Activated naive CD8-positive, alpha-beta T cell treated with anti-CD3 and anti-CD28 coated beads, Interleukin-2, amount 50 U/mL, for 16 hours (primary cell): ENCODE results near the gene UVRAG.

Experiments
- DNase-seq: peaks from one replicate; pipeline ENCODE4 v3.0.0-alpha.2; 2020; ENCODE audit warnings: low read depth, low spot score

Gene UVRAG

GRCh38 chr11:75814677-75815344, at the start of gene UVRAG:
UVRAG (plus strand) TSS chr11:75815210; CDS start chr11:75815408, 198 bp downstream.
- peak; percentile 94 for DNase-seq

DNA sequence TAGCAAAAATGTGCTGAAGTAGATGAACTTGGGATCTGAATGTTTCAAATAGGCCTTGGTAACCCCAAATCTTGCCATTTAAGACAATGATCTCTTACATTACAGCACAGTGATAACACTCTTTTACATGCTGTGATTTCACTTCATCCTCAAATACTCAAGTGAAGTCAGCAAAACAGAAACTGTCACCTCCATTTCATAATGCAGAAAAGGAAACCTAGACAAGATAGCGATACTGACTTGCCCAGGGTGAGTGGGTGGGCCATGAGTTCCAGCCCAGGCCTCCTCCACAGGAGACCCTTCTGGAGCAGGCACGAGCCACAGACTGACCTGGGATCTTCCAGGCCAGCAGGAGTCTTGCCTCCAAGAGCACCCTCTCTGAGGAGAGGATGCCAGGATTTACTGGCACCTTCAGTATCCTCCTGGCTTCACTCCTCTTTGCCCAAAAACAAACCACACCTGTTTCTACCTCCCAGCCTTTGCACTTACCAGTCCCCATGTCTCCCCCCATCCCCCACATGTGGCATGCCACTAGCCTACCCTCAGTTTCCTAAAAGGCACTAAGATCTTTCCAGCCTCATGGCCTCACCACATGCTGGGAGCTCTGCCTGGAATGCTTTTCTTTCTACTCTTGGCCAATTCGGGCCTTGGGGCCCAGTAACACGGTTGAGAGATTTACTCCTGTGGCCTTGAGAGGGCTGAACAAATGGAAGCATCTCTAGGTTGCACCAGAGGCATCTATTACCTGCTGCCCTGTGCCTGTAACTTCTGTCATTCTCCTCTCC, 48.4 kb upstream of the UVRAG start:
- DNase-seq = no peak

- DNase-seq = no peak
These were observed 47.8 kb upstream of the UVRAG start for GRCh38 chr11:75767228-75767572.

DNA sequence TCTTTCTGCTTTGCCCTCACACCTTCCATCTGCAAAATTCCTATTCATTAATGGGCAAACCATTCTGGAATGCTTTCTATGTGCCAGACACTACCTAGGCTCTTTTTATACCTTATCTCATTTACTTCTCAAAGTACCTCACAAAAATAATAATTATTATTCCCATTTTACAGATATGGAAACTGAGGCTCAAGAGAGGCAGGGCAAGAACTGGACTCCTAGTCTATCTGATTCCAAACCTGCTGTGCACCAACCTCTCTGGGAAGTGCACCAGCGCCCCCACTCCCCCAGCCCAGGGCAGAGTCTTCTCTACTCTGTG, 47.3 kb upstream of the UVRAG start:
- no peak for DNase-seq

- DNase-seq = peak; percentile 47
These were observed 46.7 kb upstream of the UVRAG start, which contains the start of gene DGAT2 for GRCh38 chr11:75768112-75768908. DGAT2 (plus strand) TSS chr11:75768778; CDS start chr11:75768992, 214 bp downstream.

GRCh38 chr11:75768909-75769771, 45.9 kb upstream of the UVRAG start:
- no peak for DNase-seq

DNA sequence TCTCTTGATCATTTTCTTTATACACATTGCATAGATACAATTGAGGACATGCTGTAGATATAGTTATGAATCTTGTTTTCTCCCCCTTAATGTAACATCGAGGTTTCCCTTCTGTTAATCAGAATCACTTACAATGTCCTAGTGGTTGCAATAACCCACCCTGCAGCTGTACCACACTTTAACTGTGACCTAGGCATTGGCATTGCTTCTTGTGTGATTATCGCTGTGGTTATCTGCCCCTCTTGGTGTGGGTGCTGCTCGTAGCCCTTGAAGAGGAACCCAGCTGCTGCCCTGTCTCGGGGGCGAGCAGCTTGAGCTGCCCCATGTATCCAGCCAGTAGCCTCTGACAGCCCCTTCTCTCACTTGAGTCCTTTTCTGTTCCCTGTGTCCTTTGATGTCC, 44.9 kb upstream of the UVRAG start:
- DNase-seq = no peak

GRCh38 chr11:75771646-75772410, 43.2 kb upstream of the UVRAG start:
- no peak for DNase-seq

- no peak for DNase-seq
These were observed 41.2 kb upstream of the UVRAG start for GRCh38 chr11:75773595-75774353.

- no peak for DNase-seq
These were observed 40.0 kb upstream of the UVRAG start for GRCh38 chr11:75775056-75775455.

GRCh38 chr11:75776546-75776945, 38.5 kb upstream of the UVRAG start:
- no peak for DNase-seq

- no peak for DNase-seq
These were observed 37.4 kb upstream of the UVRAG start for GRCh38 chr11:75777461-75778110.

DNA sequence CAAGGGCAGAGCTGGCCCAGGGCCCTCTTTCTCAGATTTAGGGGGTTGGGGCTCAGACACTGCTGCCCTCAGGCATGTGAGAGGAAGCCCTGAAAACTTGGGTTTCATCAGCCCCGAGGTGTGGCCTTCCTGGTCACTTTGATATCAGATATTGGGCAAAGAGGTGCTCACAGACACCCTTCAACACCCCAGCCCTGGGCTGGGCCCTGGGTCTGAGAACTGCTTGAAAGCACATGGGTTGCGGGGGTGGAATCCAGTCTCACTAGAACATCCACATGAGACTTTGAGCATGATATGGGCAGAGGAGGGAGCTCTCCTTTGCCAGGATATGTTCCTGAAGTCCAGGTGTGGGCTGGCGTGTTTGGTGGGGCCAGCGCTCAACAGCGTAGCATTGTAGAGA, 36.0 kb upstream of the UVRAG start:
- no peak for DNase-seq

DNA sequence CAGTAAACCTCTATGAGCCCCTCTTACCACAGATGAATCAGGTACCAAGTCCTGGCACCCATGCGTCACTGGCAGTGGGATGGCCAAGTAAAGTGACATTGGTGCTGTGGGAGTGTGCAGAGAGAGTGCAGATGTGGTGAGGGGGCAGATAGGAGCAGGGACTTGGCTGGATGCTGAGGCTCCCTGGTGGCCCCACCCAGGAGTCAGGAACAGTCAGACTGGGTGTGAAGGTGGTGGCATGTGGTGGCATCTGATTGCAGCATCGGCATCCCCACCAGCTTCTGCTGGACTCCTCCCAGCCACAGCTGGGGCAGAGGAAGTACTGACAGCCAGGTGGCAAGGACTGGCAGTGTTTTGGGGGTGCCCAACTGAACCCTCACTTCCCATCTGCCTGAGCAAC, 35.0 kb upstream of the UVRAG start:
- no peak for DNase-seq

GRCh38 chr11:75780888-75781287, 34.1 kb upstream of the UVRAG start:
- DNase-seq = no peak

DNA sequence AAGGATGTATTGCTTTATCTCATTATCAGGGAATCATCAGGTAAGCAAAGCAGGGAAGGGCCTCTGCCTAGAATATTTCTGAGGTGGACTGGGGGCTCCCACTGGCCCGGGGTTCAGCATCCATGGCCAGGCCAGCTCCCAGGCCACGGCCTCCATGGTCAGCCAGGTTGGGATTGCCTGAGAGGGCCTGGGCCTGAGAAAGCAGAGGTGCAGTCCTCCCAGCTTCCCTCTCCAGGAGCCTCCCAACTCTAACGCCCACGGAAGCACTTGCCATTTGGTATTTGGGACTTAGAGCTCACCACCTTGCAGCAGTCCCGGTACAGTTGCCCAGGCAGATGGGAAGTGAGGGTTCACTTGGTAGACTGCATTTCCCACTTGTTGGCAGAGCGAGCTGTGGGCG, 33.7 kb upstream of the UVRAG start:
- no peak for DNase-seq

- DNase-seq = no peak
These were observed 33.2 kb upstream of the UVRAG start for GRCh38 chr11:75781831-75782230.

DNA sequence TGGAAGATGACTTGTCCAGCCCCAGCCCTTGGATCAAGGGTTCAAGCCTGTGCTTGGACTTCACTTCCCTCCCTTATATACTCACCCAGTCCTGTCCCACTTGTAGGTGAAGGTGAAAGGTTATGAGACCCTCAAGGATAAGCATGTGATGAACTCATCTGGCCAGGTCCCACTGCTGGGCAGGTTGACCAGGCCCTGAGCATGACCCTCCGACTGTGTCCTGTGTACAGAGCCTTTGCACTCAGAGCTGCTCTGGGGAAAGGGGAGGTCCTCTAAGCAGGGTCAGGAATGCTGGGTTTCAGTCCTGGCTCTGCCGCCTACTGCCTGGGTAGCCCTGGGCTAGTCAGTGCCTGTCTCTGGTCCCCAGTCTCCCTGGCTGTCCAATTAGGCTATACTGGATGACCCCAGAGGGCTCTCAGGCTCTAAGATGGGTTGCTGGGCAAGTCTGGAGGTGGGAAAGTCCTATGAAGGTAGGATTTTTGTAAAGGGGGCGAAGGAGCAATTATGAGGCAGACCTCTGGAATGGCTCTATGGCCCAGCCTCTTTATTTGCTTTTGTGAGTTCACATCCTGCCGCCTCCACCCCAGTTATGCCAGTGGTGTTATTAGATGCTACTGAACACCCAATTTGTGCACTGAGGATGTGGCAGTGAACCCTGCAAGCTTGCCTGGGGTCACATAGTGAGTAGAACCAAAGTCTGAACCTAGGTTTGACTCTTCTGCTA, 32.3 kb upstream of the UVRAG start:
- no peak for DNase-seq
